Measurements from ENCODE around the gene LARP1. TPM values are rescaled to one million over a fixed set of nuclear protein-coding genes. Genes with fewer than 3 reads are reported as not detected.

LARP1 gene
- polyA plus RNA-seq, 1 donor (not counting 4 experiments of a cell fraction or from before 2014, with no cell fraction given) = 65.6 TPM

DNA sequence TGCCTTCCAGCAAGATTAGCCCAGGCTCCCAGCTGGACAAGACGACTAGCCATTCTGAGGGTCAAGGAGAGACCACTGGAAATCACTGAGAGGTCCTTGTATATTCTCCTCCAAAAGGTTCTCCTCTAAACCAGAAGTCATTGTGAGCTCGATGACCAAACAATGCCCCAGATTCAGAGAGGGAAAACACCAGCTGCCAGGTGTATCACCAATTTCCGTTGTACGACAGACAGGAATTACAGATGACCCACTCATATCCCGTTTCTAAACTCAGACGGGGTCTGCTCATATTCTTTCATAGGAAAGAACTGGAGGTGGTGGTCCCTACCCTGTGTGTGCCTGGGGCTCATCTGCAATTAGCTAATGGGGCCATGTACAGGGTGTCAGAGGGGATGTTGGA lies 81.0 kb downstream of the LARP1 start:
- Histone ChIP-seq H3K27ac (ENCODE audit: control insufficient read depth, insufficient read depth, low read length) (no peak overlapping the region), H4K20me1 (ENCODE audit: control insufficient read depth, extremely low read depth, insufficient read depth, low read length) (no peaks in the 10 kb centered on the region), H3K9me3 (ENCODE audit: control insufficient read depth, low read depth, low read length) (no peaks in the 10 kb centered on the region), H3K4me3 (ENCODE audit: control insufficient read depth in 2 of 3, extremely low read depth in 1 of 3, insufficient read depth in 2 of 3, low read depth in 1 of 3, low read length in 3 of 3) (no peak overlapping the region), H3K4me1 (ENCODE audit: control insufficient read depth, extremely low read depth, insufficient read depth, low read length) (peaks cover 20% of the 10 kb centered on the region), H3K79me2 (ENCODE audit: control insufficient read depth, insufficient read depth, low read length) (no peaks in the 10 kb centered on the region), H3K9me1 (ENCODE audit: control insufficient read depth, extremely low read depth, insufficient read depth, low read length) (peaks cover 7% of the 10 kb centered on the region), H2AFZ (ENCODE audit: control insufficient read depth, low read length) (no peak overlapping the region), H3K27me3 (ENCODE audit: control insufficient read depth, extremely low read depth, insufficient read depth, low read length) (no peaks in the 10 kb centered on the region), H3K9ac (ENCODE audit: control insufficient read depth, extremely low read depth, insufficient read depth, low read length) (no peak overlapping the region), H3K4me2 (ENCODE audit: control insufficient read depth, extremely low read depth, insufficient read depth, low read depth, low read length) (no peak overlapping the region), H3K36me3 (ENCODE audit: control insufficient read depth in 2 of 2, extremely low read depth in 1 of 2, insufficient read depth in 2 of 2, low read length in 2 of 2) (no peaks in the 10 kb centered on the region)
- DNase-seq (ENCODE audit: low read depth, low spot score) (no peak), FAIRE-seq (no peak)
- dilution Hi-C loops (cut with MboI; ENCODE audit: extremely low pct_ligation_motif_present, low sequenced_read_pairs) = no loop called here
- TF ChIP-seq, protein P1, sequence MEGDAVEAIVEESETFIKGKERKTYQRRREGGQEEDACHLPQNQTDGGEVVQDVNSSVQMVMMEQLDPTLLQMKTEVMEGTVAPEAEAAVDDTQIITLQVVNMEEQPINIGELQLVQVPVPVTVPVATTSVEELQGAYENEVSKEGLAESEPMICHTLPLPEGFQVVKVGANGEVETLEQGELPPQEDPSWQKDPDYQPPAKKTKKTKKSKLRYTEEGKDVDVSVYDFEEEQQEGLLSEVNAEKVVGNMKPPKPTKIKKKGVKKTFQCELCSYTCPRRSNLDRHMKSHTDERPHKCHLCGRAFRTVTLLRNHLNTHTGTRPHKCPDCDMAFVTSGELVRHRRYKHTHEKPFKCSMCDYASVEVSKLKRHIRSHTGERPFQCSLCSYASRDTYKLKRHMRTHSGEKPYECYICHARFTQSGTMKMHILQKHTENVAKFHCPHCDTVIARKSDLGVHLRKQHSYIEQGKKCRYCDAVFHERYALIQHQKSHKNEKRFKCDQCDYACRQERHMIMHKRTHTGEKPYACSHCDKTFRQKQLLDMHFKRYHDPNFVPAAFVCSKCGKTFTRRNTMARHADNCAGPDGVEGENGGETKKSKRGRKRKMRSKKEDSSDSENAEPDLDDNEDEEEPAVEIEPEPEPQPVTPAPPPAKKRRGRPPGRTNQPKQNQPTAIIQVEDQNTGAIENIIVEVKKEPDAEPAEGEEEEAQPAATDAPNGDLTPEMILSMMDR (optimal IDR thresholded peaks at IDR 0.05 in 1 of 3, IDR thresholded peaks at IDR 0.05 in 1 of 3, conservative IDR thresholded peaks at IDR 0.05 in 1 of 3; ENCODE audit: extremely low read depth in 1 of 3, insufficient read depth in 2 of 3, low read length in 3 of 3) = no peak
- TF ChIP-seq EZH2 (IDR thresholded peaks at IDR 0.05; ENCODE audit: low read length) = no peak

DNA sequence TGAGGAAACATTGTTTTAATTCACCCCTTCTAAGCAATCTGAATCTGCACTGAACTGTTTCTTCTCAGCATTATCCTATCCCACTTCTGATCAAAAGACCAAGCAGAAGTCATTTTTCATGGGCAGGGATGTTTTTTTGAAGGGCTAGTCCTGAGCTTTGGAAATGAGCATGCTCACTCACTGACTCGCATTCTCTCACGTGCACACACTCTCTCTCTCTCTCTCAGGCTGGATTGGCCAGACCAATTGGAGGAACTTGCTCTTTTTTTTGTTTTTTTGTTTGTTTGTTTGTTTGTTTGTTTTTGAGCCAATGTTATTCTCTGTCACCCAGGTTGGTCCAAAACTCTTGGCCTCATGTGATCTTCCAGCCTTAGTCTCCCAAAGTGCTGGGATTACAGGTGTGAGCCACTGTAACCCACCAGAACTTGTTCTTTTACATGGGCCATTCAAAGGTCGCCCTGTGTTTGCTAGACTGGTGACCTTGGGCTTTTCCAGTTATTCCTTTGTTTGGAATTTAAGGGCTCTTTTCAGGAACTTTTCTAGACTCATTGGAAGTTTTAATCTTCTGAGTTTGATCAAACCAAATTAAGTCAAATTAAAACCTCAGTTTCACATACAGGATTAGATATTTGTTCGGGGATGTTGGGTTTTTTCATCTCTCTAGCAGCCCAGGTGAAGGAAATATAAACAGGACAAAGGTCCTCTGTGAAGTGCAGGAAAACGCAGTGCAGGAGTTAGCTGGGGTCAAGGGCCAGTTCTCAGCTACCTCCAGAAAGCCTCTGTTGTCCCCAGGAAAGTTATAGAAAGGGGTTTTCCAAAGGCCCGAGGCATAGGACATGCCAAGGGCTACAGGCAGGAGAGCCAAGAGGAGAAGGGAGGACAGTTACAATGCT lies 82.1 kb downstream of the LARP1 start:
- FAIRE-seq (no peak), DNase-seq (ENCODE audit: low read depth, low spot score) (no peak)
- H3K36me3 ChIP-seq (ENCODE audit: control insufficient read depth in 2 of 2, extremely low read depth in 1 of 2, insufficient read depth in 2 of 2, low read length in 2 of 2) = no peaks in the 10 kb centered on the region
- H3K4me2 ChIP-seq (ENCODE audit: control insufficient read depth, extremely low read depth, insufficient read depth, low read depth, low read length) = no peak overlapping the region
- TF ChIP-seq EZH2 (IDR thresholded peaks at IDR 0.05; ENCODE audit: low read length) = no peak
- TF ChIP-seq, protein P1 (optimal IDR thresholded peaks at IDR 0.05 in 1 of 3, IDR thresholded peaks at IDR 0.05 in 1 of 3, conservative IDR thresholded peaks at IDR 0.05 in 1 of 3; ENCODE audit: extremely low read depth in 1 of 3, insufficient read depth in 2 of 3, low read length in 3 of 3) = no peak
- dilution Hi-C loops (cut with MboI; ENCODE audit: extremely low pct_ligation_motif_present, low sequenced_read_pairs) = no loop called here
- no peaks in the 10 kb centered on the region for H3K9me3 ChIP-seq (ENCODE audit: control insufficient read depth, low read depth, low read length)
- peaks cover 20% of the 10 kb centered on the region for H3K4me1 ChIP-seq (ENCODE audit: control insufficient read depth, extremely low read depth, insufficient read depth, low read length)
- H3K4me3 ChIP-seq (ENCODE audit: control insufficient read depth in 2 of 3, extremely low read depth in 1 of 3, insufficient read depth in 2 of 3, low read depth in 1 of 3, low read length in 3 of 3) = no peak overlapping the region
- H3K27ac ChIP-seq (ENCODE audit: control insufficient read depth, insufficient read depth, low read length) = no peak overlapping the region
- no peaks in the 10 kb centered on the region for H3K79me2 ChIP-seq (ENCODE audit: control insufficient read depth, insufficient read depth, low read length)
- H4K20me1 ChIP-seq (ENCODE audit: control insufficient read depth, extremely low read depth, insufficient read depth, low read length) = no peaks in the 10 kb centered on the region
- H2AFZ ChIP-seq (ENCODE audit: control insufficient read depth, low read length) = no peak overlapping the region
- H3K27me3 ChIP-seq (ENCODE audit: control insufficient read depth, extremely low read depth, insufficient read depth, low read length) = no peaks in the 10 kb centered on the region
- peaks cover 7% of the 10 kb centered on the region for H3K9me1 ChIP-seq (ENCODE audit: control insufficient read depth, extremely low read depth, insufficient read depth, low read length)
- no peak overlapping the region for H3K9ac ChIP-seq (ENCODE audit: control insufficient read depth, extremely low read depth, insufficient read depth, low read length)
